Neural cell (in vitro differentiated cells): ENCODE results near the gene USP12. TPM values are rescaled to one million over a fixed set of nuclear protein-coding genes. Genes with fewer than 3 reads are reported as not detected.

ENCODE experiments used
- H2AFZ ChIP-seq: fragments of 200-600, 300-800 bp; sonication (generic), shearing (Covaris generic); 2 replicates; pipeline ENCODE4 v1.6.0; 2014; ENCODE audit warnings: low read depth, mild to moderate bottlenecking, antibody characterized with exemption, low read length, moderate library complexity
- H3F3A ChIP-seq: fragments of 200-600 bp; shearing (Covaris generic); 2 replicates; pipeline ENCODE4 v1.6.1; 2016; ENCODE audit warnings: mild to moderate bottlenecking, moderate library complexity, mixed read lengths, antibody characterized with exemption, low read length; ENCODE audit not compliant: insufficient read depth, poor library complexity, severe bottlenecking
- H3K27ac ChIP-seq: fragments of 200-600, 300-800 bp; sonication (generic), shearing (Covaris generic); 2 replicates; pipeline ENCODE4 v1.5.1; 2014; ENCODE audit warnings: mild to moderate bottlenecking, low read length, moderate library complexity
- H3K27me3 ChIP-seq: fragments of 300-800, 200-600 bp; sonication (generic), shearing (Covaris generic); 2 replicates; pipeline ENCODE4 v1.6.0; 2014; ENCODE audit warnings: mild to moderate bottlenecking, low read depth, low read length, moderate library complexity; ENCODE audit not compliant: insufficient read depth
- H3K36me3 ChIP-seq: fragments of 300-800, 200-600 bp; sonication (generic), shearing (Covaris generic); 2 replicates; pipeline ENCODE4 v1.5.1; 2014; ENCODE audit warnings: mild to moderate bottlenecking, antibody characterized with exemption, low read length, moderate library complexity; ENCODE audit not compliant: insufficient read depth
- H3K4me2 ChIP-seq: fragments of 300-800, 200-600 bp; sonication (generic), shearing (Covaris generic); 2 replicates; pipeline ENCODE4 v1.6.0; 2014; ENCODE audit warnings: mild to moderate bottlenecking, low read length
- H3K4me3 ChIP-seq: fragments of 300-800, 200-600 bp; sonication (generic), shearing (Covaris generic); 2 replicates; pipeline ENCODE4 v1.5.1; 2014; ENCODE audit warnings: mild to moderate bottlenecking, low read length, moderate library complexity
- H3K79me2 ChIP-seq: fragments of 200-600 bp; shearing (Covaris generic); replicated peaks from 2 replicates; pipeline ENCODE4 v1.6.0; 2014; ENCODE audit warnings: mild to moderate bottlenecking, low read length, moderate library complexity; ENCODE audit not compliant: insufficient read depth
- H3K9ac ChIP-seq: fragments of 300-800, 200-600 bp; sonication (generic), shearing (Covaris generic); 2 replicates; pipeline ENCODE4 v1.6.1; 2016; ENCODE audit warnings: mild to moderate bottlenecking, low read length, mixed read lengths
- H3K9me2 ChIP-seq: fragments of 200-600 bp; shearing (Covaris generic); 2 replicates; pipeline ENCODE4 v1.6.1; 2016; ENCODE audit warnings: mild to moderate bottlenecking, low read length, mixed read lengths; ENCODE audit not compliant: insufficient read depth
- H3K9me3 ChIP-seq: fragments of 200-600, 300-800 bp; sonication (generic), shearing (Covaris generic); 2 replicates; pipeline ENCODE4 v1.6.1; 2016; ENCODE audit warnings: mild to moderate bottlenecking, mixed run types, low read length, moderate library complexity, mixed read lengths
- H4K20me1 ChIP-seq: fragments of 200-600 bp; shearing (Covaris generic); 2 replicates; pipeline ENCODE4 v1.6.1; 2016; ENCODE audit warnings: mild to moderate bottlenecking, mixed run types; ENCODE audit not compliant: insufficient read depth
- CTCF ChIP-seq: fragments of 450-650 bp; IDR thresholded peaks from 2 replicates; pipeline ENCODE4 v1.5.1; 2014; ENCODE audit warnings: antibody characterized with exemption, mild to moderate bottlenecking, moderate library complexity; ENCODE audit not compliant: poor library complexity, severe bottlenecking
- EP300 ChIP-seq: fragments of 450-650 bp; conservative IDR thresholded peaks from 2 replicates; pipeline ENCODE4 v1.6.1; 2014; ENCODE audit warnings: antibody characterized with exemption, mild to moderate bottlenecking, moderate library complexity; ENCODE audit not compliant: poor library complexity, severe bottlenecking
- EZH2 ChIP-seq: fragments of 200-600, 300-800 bp; shearing (Covaris generic), sonication (generic); IDR thresholded peaks from 2 replicates; pipeline ENCODE4 v1.6.1; 2014; ENCODE audit warnings: antibody characterized with exemption, low read length, borderline replicate concordance, mild to moderate bottlenecking; ENCODE audit not compliant: insufficient read depth, poor library complexity, severe bottlenecking
- MXI1 ChIP-seq: fragments of 450-650 bp; conservative IDR thresholded peaks from 2 replicates; pipeline ENCODE4 v1.6.1; 2014; ENCODE audit warnings: antibody characterized with exemption, mild to moderate bottlenecking; ENCODE audit not compliant: poor library complexity, severe bottlenecking
- POLR2AphosphoS5 ChIP-seq: IDR thresholded peaks from 2 replicates; pipeline ENCODE4 v1.6.1; 2012
- RAD21 ChIP-seq: fragments of 450-650 bp; conservative IDR thresholded peaks from 2 replicates; pipeline ENCODE4 v1.6.1; 2014; ENCODE audit warnings: antibody characterized with exemption, mild to moderate bottlenecking, moderate library complexity
- REST ChIP-seq: IDR thresholded peaks from 2 replicates; pipeline ENCODE4 v1.6.1; 2012; ENCODE audit warnings: borderline replicate concordance
- SMC3 ChIP-seq: fragments of 450-650 bp; conservative IDR thresholded peaks from 2 replicates; pipeline ENCODE4 v1.6.1; 2014; ENCODE audit warnings: antibody characterized with exemption, mild to moderate bottlenecking, moderate library complexity; ENCODE audit not compliant: poor library complexity
- TAF1 ChIP-seq: IDR thresholded peaks from 2 replicates; pipeline ENCODE4 v1.6.1; 2012; ENCODE audit warnings: low read depth
- polyA plus RNA-seq: library from polyadenylated mRNA; depleted of rRNA; stranded (reverse); fragments of >200 nt; gene quantifications from 2 replicates; pipeline ENCODE4 v1.2.3, GENCODE V29; 2014

Gene USP12
- polyA plus RNA-seq, 1 donor from 2014 or later = 26.2 TPM

- no peaks in the 10 kb centered on the region for H3K27me3 ChIP-seq
- H3K9me3 ChIP-seq = peaks cover 7% of the 10 kb centered on the region
- H4K20me1 ChIP-seq = no peaks in the 10 kb centered on the region
- H3K36me3 ChIP-seq = no peaks in the 10 kb centered on the region
- H2AFZ ChIP-seq = no peak overlapping the region
- no peak overlapping the region for H3K4me3 ChIP-seq
- TF ChIP-seq TAF1 = no peak
- no peaks in the 10 kb centered on the region for H3F3A ChIP-seq
- H3K9me2 ChIP-seq = no peaks in the 10 kb centered on the region
- H3K27ac ChIP-seq = no peak overlapping the region
- no peak overlapping the region for H3K4me2 ChIP-seq
- no peak overlapping the region for H3K9ac ChIP-seq
- peaks cover 47% of the 10 kb centered on the region for H3K79me2 ChIP-seq
Observed at GRCh38 chr13:27137759-27138158, 33.9 kb downstream of the USP12 start.

GRCh38 chr13:27135023-27135422, 36.6 kb downstream of the USP12 start:
- H3K36me3 ChIP-seq = no peaks in the 10 kb centered on the region
- TF ChIP-seq REST (no peak), RAD21 (no peak), POLR2AphosphoS5 (no peak), TAF1 (no peak), EZH2 (no peak), EP300 (no peak), MXI1 (no peak), CTCF (no peak), SMC3 (no peak)
- H3K4me3 ChIP-seq = no peak overlapping the region
- no peak overlapping the region for H3K27ac ChIP-seq
- H3F3A ChIP-seq = no peaks in the 10 kb centered on the region
- no peaks in the 10 kb centered on the region for H3K27me3 ChIP-seq
- H3K9me2 ChIP-seq = no peaks in the 10 kb centered on the region
- no peaks in the 10 kb centered on the region for H4K20me1 ChIP-seq
- no peak overlapping the region for H2AFZ ChIP-seq
- no peak overlapping the region for H3K9ac ChIP-seq
- no peak overlapping the region for H3K4me2 ChIP-seq
- H3K9me3 ChIP-seq = no peaks in the 10 kb centered on the region
- H3K79me2 ChIP-seq = peaks cover 68% of the 10 kb centered on the region

GRCh38 chr13:27133889-27134288, 37.7 kb downstream of the USP12 start:
- Histone ChIP-seq H3K4me2 (no peak overlapping the region), H3K9ac (no peak overlapping the region), H2AFZ (no peak overlapping the region), H3K9me3 (no peaks in the 10 kb centered on the region), H3F3A (no peaks in the 10 kb centered on the region), H3K36me3 (no peaks in the 10 kb centered on the region), H3K27me3 (no peaks in the 10 kb centered on the region), H3K4me3 (no peak overlapping the region), H3K9me2 (no peaks in the 10 kb centered on the region), H3K27ac (no peak overlapping the region), H4K20me1 (no peaks in the 10 kb centered on the region), H3K79me2 (peaks cover 68% of the 10 kb centered on the region)
- TF ChIP-seq CTCF = no peak
